Stomach (tissue), 4 donors: ENCODE results near the gene TSPAN14.

Experiments
- EP300 ChIP-seq: sonication (generic); formaldehyde crosslinking; IDR thresholded peaks from one replicate; pipeline ENCODE4 v1.6.1; 2017; ENCODE audit warnings: antibody characterized with exemption
- POLR2A ChIP-seq, 4 donors: fragments of 450-650 bp; IDR thresholded peaks; one replicate each; pipeline ENCODE4 v1.6.1; 2016; ENCODE audit warnings: antibody characterized with exemption in 4 of 4, control low read depth in 2 of 4, mild to moderate bottlenecking in 1 of 4, moderate library complexity in 1 of 4
- POLR2AphosphoS5 ChIP-seq, 3 donors: sonication (generic); formaldehyde crosslinking; IDR thresholded peaks; one replicate each; pipeline ENCODE4 v1.6.1; 2016; ENCODE audit warnings: antibody characterized with exemption in 3 of 3
- TF ChIP-seq, protein P1 (sequence below), 7 experiments: fragments of 450-650 bp in 4 of 7; fragments of 200-600 bp in 3 of 7; sonication (generic) in 3 of 7; IDR thresholded peaks; one replicate each; pipeline ENCODE4 v1.5.1; 2016 to 2019; ENCODE audit warnings: antibody characterized with exemption in 7 of 7, control low read depth in 2 of 7, mild to moderate bottlenecking in 1 of 7

DNA sequence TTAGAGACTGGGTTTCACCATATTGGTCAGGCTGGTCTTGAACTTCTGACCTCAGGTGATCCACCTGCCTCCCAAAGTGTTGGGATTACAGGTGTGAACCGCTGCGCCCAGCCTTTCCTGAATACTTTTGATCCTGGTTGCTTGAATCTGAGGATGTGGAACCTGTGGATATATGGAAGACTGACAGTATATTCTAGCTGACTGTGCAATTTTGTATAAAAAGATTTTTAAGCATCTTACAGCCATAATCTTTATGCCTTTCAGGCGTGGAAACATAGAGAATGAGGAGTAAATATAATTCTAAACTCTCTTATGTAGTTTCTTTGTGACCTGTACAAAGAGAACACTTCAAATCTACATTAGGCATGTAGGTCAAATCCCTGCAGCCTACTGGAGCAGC, 16.2 kb downstream of the TSPAN14 start:
- TF ChIP-seq, protein P1, sequence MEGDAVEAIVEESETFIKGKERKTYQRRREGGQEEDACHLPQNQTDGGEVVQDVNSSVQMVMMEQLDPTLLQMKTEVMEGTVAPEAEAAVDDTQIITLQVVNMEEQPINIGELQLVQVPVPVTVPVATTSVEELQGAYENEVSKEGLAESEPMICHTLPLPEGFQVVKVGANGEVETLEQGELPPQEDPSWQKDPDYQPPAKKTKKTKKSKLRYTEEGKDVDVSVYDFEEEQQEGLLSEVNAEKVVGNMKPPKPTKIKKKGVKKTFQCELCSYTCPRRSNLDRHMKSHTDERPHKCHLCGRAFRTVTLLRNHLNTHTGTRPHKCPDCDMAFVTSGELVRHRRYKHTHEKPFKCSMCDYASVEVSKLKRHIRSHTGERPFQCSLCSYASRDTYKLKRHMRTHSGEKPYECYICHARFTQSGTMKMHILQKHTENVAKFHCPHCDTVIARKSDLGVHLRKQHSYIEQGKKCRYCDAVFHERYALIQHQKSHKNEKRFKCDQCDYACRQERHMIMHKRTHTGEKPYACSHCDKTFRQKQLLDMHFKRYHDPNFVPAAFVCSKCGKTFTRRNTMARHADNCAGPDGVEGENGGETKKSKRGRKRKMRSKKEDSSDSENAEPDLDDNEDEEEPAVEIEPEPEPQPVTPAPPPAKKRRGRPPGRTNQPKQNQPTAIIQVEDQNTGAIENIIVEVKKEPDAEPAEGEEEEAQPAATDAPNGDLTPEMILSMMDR (IDR thresholded peaks at IDR 0.05): no peak
- no peak for TF ChIP-seq POLR2AphosphoS5 (IDR thresholded peaks at IDR 0.05)
- TF ChIP-seq POLR2A (IDR thresholded peaks at IDR 0.05): no peak
- no peak for TF ChIP-seq EP300
